ENCODE data around the gene ADSS1. TPM values are rescaled to one million over a fixed set of nuclear protein-coding genes. Genes with fewer than 3 reads are reported as not detected.
A peak's percentile ranks its signal among the peaks of the same experiment; 100 is the strongest.
"Not testable (repeated sequence)": the region's sequence is repeated elsewhere in the genome, so short reads cannot be mapped to it uniquely, and the experiment has no call there.

The ADSS1 gene
- total RNA-seq, 2 donors from 2014 or later = 18.3 to 44.4 TPM

- H3K4me1 ChIP-seq (replicated peaks) = peaks cover 35% of the 10 kb centered on the region
- H3K4me3 ChIP-seq = no peak overlapping the region
- intact Hi-C loops (cut with DNase I) = no loop called here
- WGBS = 73% methylated on average over 12 of the region's 12 CpGs
- no peaks in the 10 kb centered on the region for H3K9me3 ChIP-seq
- peak overlapping the region in 1 of 2 donors; percentile 88 for H3K27ac ChIP-seq
- TF ChIP-seq POLR2A (IDR thresholded peaks at IDR 0.05) (no peak), POLR2AphosphoS5 (IDR thresholded peaks at IDR 0.05) (no peak), CTCF (IDR thresholded peaks at IDR 0.05) (no peak)
- no peak for DNase-seq (ENCODE audit: low spot score)
- H3K36me3 ChIP-seq = no peaks in the 10 kb centered on the region
- H3K27me3 ChIP-seq (replicated peaks; ENCODE audit: insufficient read depth) = no peaks in the 10 kb centered on the region
Measured at GRCh38 chr14:104750056-104750752, 26.2 kb downstream of the ADSS1 start.

- H3K36me3 ChIP-seq; H3K9me3 ChIP-seq; H3K4me3 ChIP-seq; H3K27me3 ChIP-seq (replicated peaks; ENCODE audit: insufficient read depth); intact Hi-C loops (cut with DNase I); DNase-seq (ENCODE audit: low spot score); H3K27ac ChIP-seq: not testable (repeated sequence)
- peaks cover 33% of the 10 kb centered on the region for H3K4me1 ChIP-seq (replicated peaks)
- 89% methylated on average over 5 of the region's 5 CpGs for WGBS
Measured at GRCh38 chr14:104750753-104751057, 26.7 kb downstream of the ADSS1 start.

DNA sequence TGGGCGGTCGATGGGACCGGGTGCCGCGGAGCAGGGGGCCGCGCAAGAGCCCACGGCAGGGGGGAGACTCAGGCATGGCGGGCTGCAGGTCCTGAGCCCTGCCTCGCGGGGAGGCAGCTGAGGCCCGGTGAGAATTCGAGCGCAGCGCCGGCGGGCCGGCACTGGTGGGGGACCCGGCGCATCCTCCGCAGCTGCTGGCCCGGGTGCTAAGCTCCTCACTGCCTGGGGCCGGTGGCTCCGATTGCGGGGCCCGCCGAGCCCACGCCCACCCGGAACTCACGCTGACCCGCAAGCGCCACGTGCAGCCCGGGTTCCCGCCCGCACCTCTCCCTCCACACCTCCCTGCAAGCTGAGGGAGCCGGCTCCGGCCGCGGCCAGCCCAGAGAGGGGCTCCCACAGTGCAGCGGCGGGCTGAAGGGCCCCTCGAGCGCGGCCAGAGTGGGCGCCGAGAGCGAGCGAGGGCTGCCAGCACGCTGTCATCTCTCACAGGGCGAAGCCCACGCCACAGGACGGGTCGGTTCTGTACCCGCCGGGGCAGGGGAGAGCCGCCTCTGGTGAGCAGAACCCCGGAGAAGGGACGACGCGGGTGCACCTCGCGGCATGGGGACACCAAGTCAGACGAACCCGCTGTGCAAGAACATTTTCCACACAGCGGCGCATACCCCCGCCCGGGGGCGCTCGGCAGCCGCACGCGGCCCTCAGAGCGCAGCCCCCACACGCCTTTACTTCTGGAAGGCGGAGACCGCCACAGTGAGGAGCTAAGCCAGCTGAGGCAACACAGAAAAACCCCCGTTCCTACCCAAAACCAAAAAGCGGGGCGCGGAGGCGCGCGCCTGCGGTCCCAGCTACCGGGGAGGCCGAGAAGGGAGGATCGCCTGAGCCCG lies 27.8 kb downstream of the ADSS1 start:
- H3K4me3 ChIP-seq = peak overlapping the region; percentile 81
- intact Hi-C loops (cut with DNase I) = no loop called here
- DNase-seq (ENCODE audit: low spot score) = no peak
- H3K27ac ChIP-seq = peak overlapping the region; percentile 69 to 73
- no peaks in the 10 kb centered on the region for H3K9me3 ChIP-seq
- peaks cover 24% of the 10 kb centered on the region for H3K4me1 ChIP-seq (replicated peaks)
- no peaks in the 10 kb centered on the region for H3K27me3 ChIP-seq (replicated peaks; ENCODE audit: insufficient read depth)
- 82% methylated on average over 80 of the region's 90 CpGs for WGBS
- TF ChIP-seq POLR2AphosphoS5 (IDR thresholded peaks at IDR 0.05) (no peak), CTCF (IDR thresholded peaks at IDR 0.05) (no peak), POLR2A (IDR thresholded peaks at IDR 0.05) (no peak)
- peaks cover 0 to 5% of the 10 kb centered on the region in 2 donors for H3K36me3 ChIP-seq

DNA sequence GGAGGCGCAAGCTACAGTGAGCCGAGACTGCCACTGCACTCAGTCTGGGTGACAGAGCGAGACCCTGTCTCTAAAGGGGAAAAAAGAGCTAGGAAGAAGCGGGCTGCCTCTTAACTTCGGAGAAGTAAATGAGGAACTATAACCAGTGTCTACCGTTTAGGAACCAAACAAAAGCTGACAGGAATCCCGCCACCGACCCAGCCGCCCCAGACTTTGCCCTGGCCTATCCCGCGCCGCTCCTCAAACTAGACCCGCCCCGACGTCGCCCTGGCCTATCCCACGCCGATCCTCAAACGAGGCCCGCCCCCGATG lies 28.4 kb downstream of the ADSS1 start:
- TF ChIP-seq POLR2A (IDR thresholded peaks at IDR 0.05) (peak; percentile 47), CTCF (IDR thresholded peaks at IDR 0.05) (no peak)
- WGBS = 4% methylated on average over 21 of the region's 21 CpGs
- H3K9me3 ChIP-seq = no peaks in the 10 kb centered on the region
- peaks cover 24% of the 10 kb centered on the region for H3K4me1 ChIP-seq (replicated peaks)
- no peak for DNase-seq (ENCODE audit: low spot score)
- H3K27me3 ChIP-seq (replicated peaks; ENCODE audit: insufficient read depth) = no peaks in the 10 kb centered on the region
- peak overlapping the region; percentile 81 for H3K4me3 ChIP-seq
- intact Hi-C loops (cut with DNase I) = no loop called here
- peaks cover 0 to 5% of the 10 kb centered on the region in 2 donors for H3K36me3 ChIP-seq
- peak overlapping the region; percentile 69 to 73 for H3K27ac ChIP-seq

- Histone ChIP-seq H3K27ac (peak within 1 kb of the TSS; percentile 69 to 73), H3K36me3 (peaks cover 0 to 5% of the 10 kb centered on the region in 2 donors), H3K27me3 (replicated peaks; ENCODE audit: insufficient read depth) (no peaks in the 10 kb centered on the region), H3K4me1 (replicated peaks) (peaks cover 20% of the 10 kb centered on the region), H3K4me3 (peak within 1 kb of the TSS; percentile 81), H3K9me3 (no peaks in the 10 kb centered on the region)
- peak; percentile 99 for DNase-seq (ENCODE audit: low spot score)
- intact Hi-C loops (cut with DNase I) = no loop called here
- TF ChIP-seq POLR2AphosphoS5 (IDR thresholded peaks at IDR 0.05) = peak; percentile 90
- no peak for TF ChIP-seq CTCF (IDR thresholded peaks at IDR 0.05)
- peak; percentile 92 for TF ChIP-seq POLR2A (IDR thresholded peaks at IDR 0.05)
- under 1% methylated on average over 86 of the region's 95 CpGs for WGBS
Measured at GRCh38 chr14:104752735-104753527, 28.9 kb downstream of the ADSS1 start, which contains the start of gene SIVA1. TSS of gene SIVA1 (plus strand) at chr14:104753147. CDS start at chr14:104753202, 55 bp downstream.
